Endothelial cell of umbilical vein (primary cell): ENCODE results near the gene MACROD2. TPM values are rescaled to one million over a fixed set of nuclear protein-coding genes. Genes with fewer than 3 reads are reported as not detected.

Source experiments
- BruUV-seq: library from RNA; stranded (reverse); fragments of 400-500 nt; replicated peaks from 2 replicates; lab custom pipeline; 2021; lab: Mats Ljungman, UMichigan
- CTCF ChIA-PET: fragments of 300-600, 350-600 bp; sonication (Branson Sonifier 250); formaldehyde crosslinking; loops from one replicate; lab custom pipeline; 2021; ENCODE audit warnings: antibody characterized with exemption, inconsistent platforms; lab: Charles Lee
- POLR2A ChIA-PET: fragments of 300-600, 350-600 bp; sonication (Branson Sonifier 250); formaldehyde crosslinking; loops from one replicate; lab custom pipeline; 2021; ENCODE audit warnings: antibody characterized with exemption, inconsistent platforms; lab: Charles Lee
- DNase-seq: peaks from one replicate; pipeline ENCODE4 v3.0.0-alpha.2; 2011; ENCODE audit warnings: low read depth, low spot score
- FAIRE-seq: peaks from 2 replicates; lab custom pipeline; 2011; peaks lifted over from hg19 to GRCh38; lab: Jason Lieb, UNC
- H2AFZ ChIP-seq: 2 replicates; pipeline ENCODE4 v1.6.0; 2012; ENCODE audit warnings: low read depth, low read length, control low read depth, inconsistent platforms
- H3K27ac ChIP-seq: 2 replicates; pipeline ENCODE4 v1.5.1; 2011; ENCODE audit warnings: low read depth, mild to moderate bottlenecking, control low read depth, low read length, moderate library complexity; ENCODE audit not compliant: insufficient read depth
- H3K27me3 ChIP-seq, 2 experiments: 2 replicates each; pipeline versions ENCODE4 v1.6.0 to v1.6.1; 2011; ENCODE audit warnings: low read length in 2 of 2, mixed read lengths in 1 of 2; ENCODE audit not compliant: control insufficient read depth in 2 of 2, insufficient read depth in 2 of 2
- H3K36me3 ChIP-seq, 2 experiments: 2 replicates in 1 of 2; 3 replicates in 1 of 2; pipeline ENCODE4 v1.5.1; 2011; ENCODE audit warnings: low read length in 2 of 2, mild to moderate bottlenecking in 1 of 2, moderate library complexity in 1 of 2; ENCODE audit not compliant: control insufficient read depth in 2 of 2, insufficient read depth in 2 of 2; ENCODE audit errors: extremely low read depth in 1 of 2
- H3K4me1 ChIP-seq: 3 replicates; pipeline ENCODE4 v1.5.1; 2011; ENCODE audit warnings: mild to moderate bottlenecking, low read length; ENCODE audit not compliant: control insufficient read depth, insufficient read depth; ENCODE audit errors: extremely low read depth
- H3K4me2 ChIP-seq: 2 replicates; pipeline ENCODE4 v1.6.1; 2011; ENCODE audit warnings: low read length, control low read depth, mixed read lengths; ENCODE audit not compliant: insufficient read depth
- H3K4me3 ChIP-seq, 3 experiments: fragments of 200-600 bp in 1 of 3; sonication (generic), shearing (Covaris generic) in 1 of 3; replicated peaks in 1 of 3; 2 replicates each; pipeline ENCODE4 v1.5.1; 2011 to 2016; ENCODE audit warnings: control low read depth in 3 of 3, low read length in 3 of 3, mild to moderate bottlenecking in 2 of 3, inconsistent platforms in 1 of 3, low read depth in 1 of 3, moderate library complexity in 1 of 3; ENCODE audit not compliant: insufficient read depth in 1 of 3
- H3K79me2 ChIP-seq: 2 replicates; pipeline ENCODE4 v1.6.0; 2012; ENCODE audit warnings: low read length, inconsistent platforms; ENCODE audit not compliant: control insufficient read depth, insufficient read depth
- H3K9ac ChIP-seq: replicated peaks from 2 replicates; pipeline ENCODE3; 2011; ENCODE audit warnings: low read length, control low read depth; ENCODE audit not compliant: insufficient read depth; ENCODE audit errors: extremely low read depth
- H3K9me1 ChIP-seq: replicated peaks from 3 replicates; pipeline ENCODE4 v1.6.0; 2011; ENCODE audit warnings: mild to moderate bottlenecking, low read length; ENCODE audit not compliant: control insufficient read depth, insufficient read depth; ENCODE audit errors: extremely low read depth
- H3K9me3 ChIP-seq: replicated peaks from 2 replicates; pipeline ENCODE4 v1.5.1; 2012; ENCODE audit warnings: low read length, inconsistent platforms; ENCODE audit not compliant: control insufficient read depth, insufficient read depth
- H4K20me1 ChIP-seq: replicated peaks from 2 replicates; pipeline ENCODE3; 2011; ENCODE audit warnings: mild to moderate bottlenecking, low read length; ENCODE audit not compliant: control insufficient read depth, insufficient read depth; ENCODE audit errors: extremely low read depth
- CTCF ChIP-seq, 2 donors: IDR thresholded peaks; 1 replicate in 1 of 2; 2 replicates in 1 of 2; pipeline ENCODE4 v1.5.1; 2011; ENCODE audit warnings: low read length in 2 of 2, mild to moderate bottlenecking in 2 of 2, moderate library complexity in 2 of 2, control low read depth in 1 of 2, inconsistent platforms in 1 of 2, low read depth in 1 of 2; ENCODE audit not compliant: insufficient read depth in 1 of 2; ENCODE audit errors: extremely low read depth in 1 of 2
- EZH2 ChIP-seq: IDR thresholded peaks from 2 replicates; pipeline ENCODE4 v1.6.1; 2012; ENCODE audit warnings: borderline replicate concordance, low read depth, mild to moderate bottlenecking, moderate library complexity, low read length, inconsistent platforms; ENCODE audit not compliant: severe bottlenecking
- GATA2 ChIP-seq: IDR thresholded peaks from 2 replicates; pipeline ENCODE4 v1.7.0; 2011; ENCODE audit warnings: low read depth, mild to moderate bottlenecking, moderate library complexity, mixed read lengths, low read length; ENCODE audit not compliant: insufficient read length, insufficient read depth
- JUN ChIP-seq: IDR thresholded peaks from 2 replicates; pipeline ENCODE4 v1.6.1; 2011; ENCODE audit warnings: borderline replicate concordance, low read depth; ENCODE audit not compliant: insufficient read length, insufficient read depth
- MYC ChIP-seq: IDR thresholded peaks from one replicate; pipeline ENCODE4 v1.6.1; 2011; ENCODE audit warnings: mild to moderate bottlenecking, low read depth, low read length
- POLR2A ChIP-seq: IDR thresholded peaks from 2 replicates; pipeline ENCODE4 v1.6.1; 2012; ENCODE audit warnings: low read depth, mild to moderate bottlenecking, control low read depth, low read length
- dilution Hi-C: fragments of 300-500 bp; cut with MboI; formaldehyde crosslinking; loops from one replicate; pipeline ENCODE4 v1.15.0; 2019; ENCODE audit warnings: low sequenced_read_pairs; ENCODE audit not compliant: extremely low pct_ligation_motif_present
- intact Hi-C: fragments of 100-400 bp; cut with micrococcal nuclease; formaldehyde crosslinking; loops from one replicate; pipeline ENCODE4 v1.10.0; 2022
- polyA plus RNA-seq, 4 experiments: library from polyadenylated mRNA; depleted of rRNA in 3 of 4; stranded (reverse) in 3 of 4; unstranded in 1 of 4; fragments of >200 nt; gene quantifications; 2 replicates each; pipeline versions ENCODE4 v1.2.1 to v1.2.3, GENCODE V29; 2011 to 2012; ENCODE audit warnings: missing spikeins in 1 of 4
- total RNA-seq: library from RNA; stranded (reverse); gene quantifications from 2 replicates; pipeline ENCODE4 v1.2.3, GENCODE V29; 2021

The MACROD2 gene
- total and polyA plus RNA-seq, 2 donors (not counting 3 experiments of a cell fraction or from before 2014, with no cell fraction given) = 0.11 to 0.73 TPM

DNA sequence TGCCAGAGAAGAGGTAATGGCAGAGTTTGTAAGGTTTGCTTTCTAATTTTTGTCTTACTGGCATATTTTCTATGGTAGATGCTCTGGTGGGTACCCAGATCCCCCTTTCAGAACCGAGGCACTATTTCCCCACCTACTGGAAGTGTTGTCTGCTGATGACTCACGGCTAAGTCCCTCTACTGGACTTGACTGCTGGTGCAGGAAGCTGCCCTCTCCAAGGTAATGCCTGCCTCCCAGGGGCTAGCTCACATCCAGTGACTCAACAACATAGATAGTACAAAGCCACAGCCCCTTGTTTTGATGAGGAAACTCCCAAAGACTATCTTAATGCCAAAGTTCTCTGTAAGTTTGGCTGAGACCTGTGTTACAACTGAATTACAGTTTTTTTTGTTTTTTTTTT, 627.5 kb downstream of the MACROD2 start:
- ChIA-PET CTCF (interaction anchor here (1.5 kb wide), 1 partner anchor 285 kb away, joined by 6 read pairs; the partner anchor contains the start of gene FLRT3), POLR2A (no interaction called here)
- FAIRE-seq = no peak
- TF ChIP-seq CTCF (IDR thresholded peaks at IDR 0.05; ENCODE audit: extremely low read depth in 1 of 2, insufficient read depth in 1 of 2, low read depth in 1 of 2, low read length in 2 of 2) = no peak
- TF ChIP-seq POLR2A = no peak
- TF ChIP-seq EZH2 = no peak
- no peak for TF ChIP-seq MYC
- no peak for TF ChIP-seq GATA2
- Histone ChIP-seq H3K27ac (no peak overlapping the region), H3K9me1 (no peaks in the 10 kb centered on the region), H4K20me1 (no peaks in the 10 kb centered on the region), H3K9me3 (no peaks in the 10 kb centered on the region), H3K4me3 (no peak overlapping the region), H3K9ac (no peak overlapping the region), H3K27me3 (no peaks in the 10 kb centered on the region), H3K36me3 (no peaks in the 10 kb centered on the region), H3K79me2 (no peaks in the 10 kb centered on the region), H3K4me1 (no peaks in the 10 kb centered on the region), H2AFZ (no peak overlapping the region), H3K4me2 (no peak overlapping the region)
- BruUV-seq = no TSS peak
- dilution Hi-C loops = no loop called here
- intact Hi-C loops = no loop called here
- no peak for DNase-seq

DNA sequence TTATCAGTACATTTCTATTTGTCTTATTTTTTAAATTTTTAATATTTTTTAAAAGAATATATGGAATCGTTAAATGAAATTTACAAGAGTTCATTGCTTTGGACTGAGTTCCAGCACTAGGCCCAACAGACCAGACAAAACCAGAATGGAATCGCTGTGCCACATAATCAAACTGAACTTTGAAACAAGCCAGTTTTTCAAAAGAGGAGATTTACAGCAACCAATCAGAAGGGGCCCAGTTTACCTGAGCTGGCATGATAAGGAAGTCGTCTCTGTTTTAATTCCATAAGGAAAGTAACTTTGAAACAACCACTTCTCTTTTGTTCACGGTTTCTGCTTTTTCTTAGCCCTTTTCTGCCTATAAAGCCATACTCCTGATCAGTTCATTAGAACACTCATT, 635.7 kb downstream of the MACROD2 start:
- H3K4me2 ChIP-seq = no peak overlapping the region
- H3K9me1 ChIP-seq = no peaks in the 10 kb centered on the region
- FAIRE-seq = no peak
- ChIA-PET CTCF (no interaction called here), POLR2A (no interaction called here)
- H3K4me3 ChIP-seq = no peak overlapping the region
- H3K4me1 ChIP-seq = no peaks in the 10 kb centered on the region
- dilution Hi-C loops (no loop called here), intact Hi-C loops (no loop called here)
- no peaks in the 10 kb centered on the region for H3K36me3 ChIP-seq
- H3K27me3 ChIP-seq = no peaks in the 10 kb centered on the region
- H3K9me3 ChIP-seq = no peaks in the 10 kb centered on the region
- no peak for DNase-seq
- BruUV-seq = no TSS peak
- H3K9ac ChIP-seq = no peak overlapping the region
- no peak for TF ChIP-seq POLR2A
- TF ChIP-seq JUN = no peak
- TF ChIP-seq EZH2 = no peak
- TF ChIP-seq GATA2 = no peak
- H4K20me1 ChIP-seq = no peaks in the 10 kb centered on the region
- H2AFZ ChIP-seq = no peak overlapping the region
- no peak overlapping the region for H3K27ac ChIP-seq
- no peaks in the 10 kb centered on the region for H3K79me2 ChIP-seq
